HG02973 (cell line): Measurements from ENCODE around the gene GGA3.
"Not testable (repeated sequence)": the region's sequence is repeated elsewhere in the genome, so short reads cannot be mapped to it uniquely, and the experiment has no call there.

Source experiments
- ATAC-seq: cut with Tn5 transposase; IDR thresholded peaks from one replicate; pipeline ENCODE4 v1.9.1; 2021; ENCODE audit warnings: moderate library complexity; ENCODE audit not compliant: unreplicated experiment

The GGA3 gene

DNA sequence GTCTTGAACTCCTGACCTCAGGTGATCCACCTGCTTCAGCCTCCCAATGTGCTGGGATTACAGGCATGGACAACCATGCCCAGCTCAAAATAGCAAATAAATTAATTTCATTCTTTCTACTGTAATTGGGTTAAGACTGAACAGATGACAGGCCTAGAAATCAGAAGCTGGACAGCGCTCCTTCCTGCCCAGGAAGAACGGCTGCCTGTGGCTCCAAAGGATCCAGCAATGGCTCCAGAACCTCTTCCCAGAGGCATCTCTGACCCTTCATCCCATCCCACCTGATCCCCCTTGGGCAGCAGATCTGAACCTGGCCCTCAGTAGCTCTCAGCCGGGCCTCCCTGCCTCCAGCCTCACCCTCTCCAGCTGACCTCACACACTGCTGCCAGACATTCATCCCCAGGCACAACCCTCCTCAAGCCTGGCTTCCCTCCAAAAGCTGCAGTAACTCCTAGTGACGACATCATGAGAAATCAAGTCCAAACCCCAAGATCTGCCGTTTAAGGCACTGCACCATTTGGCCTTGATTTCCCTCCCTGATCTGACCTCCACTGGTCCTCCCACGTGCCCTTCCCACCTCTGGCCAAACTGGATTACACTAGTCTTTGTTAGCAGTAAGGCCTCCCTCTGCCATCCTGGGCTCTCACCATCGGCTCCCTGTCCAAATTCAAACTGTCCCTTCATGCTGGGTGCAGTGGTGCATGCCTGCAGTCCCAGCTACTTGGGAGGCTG, 12.7 kb upstream of the GGA3 start:
- no peak for ATAC-seq

DNA sequence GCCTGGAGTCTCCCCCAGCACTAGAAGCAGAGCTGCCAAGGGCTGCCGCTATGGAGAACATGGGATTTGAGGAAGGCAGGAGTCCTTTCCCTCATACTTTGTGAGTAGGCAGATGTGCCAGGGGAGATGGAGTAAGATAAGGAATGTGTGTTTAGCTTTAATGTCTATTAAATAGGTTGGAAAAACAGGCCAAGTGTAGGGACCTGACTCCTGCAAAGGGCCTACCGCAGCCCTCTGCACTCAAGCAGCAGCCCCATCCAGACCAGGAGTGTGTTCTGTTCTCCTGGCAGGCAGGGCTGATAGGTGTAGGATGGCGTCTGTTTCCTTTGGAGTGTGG, 11.4 kb upstream of the GGA3 start:
- no peak for ATAC-seq

DNA sequence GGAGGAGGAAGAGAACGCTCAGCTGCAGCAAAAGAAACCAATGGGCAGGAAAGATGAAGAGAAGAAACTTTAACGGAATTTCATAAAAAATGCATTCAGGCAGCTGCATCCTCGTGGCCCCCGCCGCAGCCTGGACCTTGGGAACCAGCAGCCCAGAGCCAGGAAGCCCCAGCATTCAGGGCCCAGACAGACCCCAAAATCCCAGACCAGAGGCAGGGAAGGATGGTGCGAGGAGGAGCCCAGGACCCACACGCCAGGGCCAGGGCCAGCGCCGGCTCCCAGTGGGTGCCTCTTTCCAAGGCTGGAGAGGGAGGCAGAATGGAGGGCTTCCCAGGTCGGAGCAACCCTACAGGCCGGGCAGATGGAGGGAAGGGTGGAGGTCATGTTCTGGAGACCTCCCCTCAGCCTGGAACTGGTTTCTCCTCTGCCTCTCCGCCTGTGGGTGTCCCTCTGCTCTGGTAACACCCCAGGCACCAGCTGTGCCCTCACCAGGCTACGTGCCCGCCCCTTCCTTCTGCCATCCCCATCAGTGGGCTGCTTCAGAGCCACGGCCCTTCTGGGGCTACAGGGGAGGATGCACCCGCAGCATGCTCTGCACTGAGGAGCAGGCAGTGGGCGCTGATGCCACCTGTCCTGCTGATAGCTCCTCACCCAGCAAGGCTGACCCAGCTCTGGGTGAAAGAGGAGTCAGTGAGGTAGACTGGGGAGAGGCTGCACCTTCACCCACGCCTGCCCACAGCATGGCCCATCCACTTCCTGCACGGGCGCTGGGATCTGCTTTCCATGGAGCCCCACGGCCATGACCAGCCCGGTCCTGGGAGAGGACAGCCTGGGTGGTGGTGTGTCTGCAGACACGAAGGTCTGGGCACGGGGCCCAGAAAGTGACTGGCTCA, 10.8 kb upstream of the GGA3 start:
- no peak for ATAC-seq

DNA sequence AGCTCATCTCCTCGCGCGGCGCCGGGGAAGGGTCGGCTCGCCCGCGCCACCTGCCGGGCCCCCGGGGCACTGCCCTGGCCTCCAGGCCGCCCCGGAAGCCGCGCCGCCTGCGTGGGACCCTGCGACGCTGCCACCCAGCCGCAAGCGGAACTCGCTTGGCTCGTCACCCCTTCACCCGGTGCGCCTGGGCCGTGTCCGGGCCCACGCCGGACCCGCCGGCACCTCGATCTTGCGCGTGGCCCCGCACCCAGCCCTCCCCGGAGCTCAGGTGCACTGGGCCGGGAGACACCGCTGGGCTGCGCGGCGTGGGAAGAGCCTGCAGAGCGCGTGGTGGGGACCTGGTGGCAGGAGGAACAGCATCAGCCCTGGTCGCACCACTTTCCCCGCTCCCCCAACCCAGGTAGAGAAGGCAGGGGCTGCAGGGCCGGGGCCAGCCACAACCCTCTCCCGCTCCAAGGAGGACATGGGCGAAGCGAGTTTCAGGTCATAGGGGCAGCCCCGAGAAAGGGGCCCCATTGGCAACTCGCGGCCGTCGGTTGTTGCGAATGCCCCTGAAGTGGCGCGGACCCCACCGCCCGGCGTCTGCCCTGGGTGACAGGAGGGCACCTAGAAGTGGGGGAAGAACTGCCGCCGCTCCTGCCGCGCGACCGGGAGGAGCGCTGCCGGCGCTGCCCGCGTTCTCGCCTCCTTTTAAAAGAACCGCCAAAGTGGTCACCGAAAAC, 10.0 kb upstream of the GGA3 start:
- peak; percentile 55 for ATAC-seq

DNA sequence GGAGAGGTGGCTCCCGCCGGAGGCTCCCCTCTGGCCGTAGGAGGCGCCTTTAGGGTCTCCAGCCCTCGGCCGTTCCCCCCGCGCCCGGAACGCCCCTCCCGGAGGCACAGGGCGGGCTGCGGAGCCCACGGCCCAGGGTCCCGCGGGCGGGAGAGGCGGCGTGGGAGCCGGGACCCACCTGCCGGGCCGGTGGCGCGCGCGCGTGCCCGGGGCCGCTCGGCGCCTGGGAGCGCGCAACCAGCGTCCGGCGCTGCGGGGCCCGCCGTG, 9.5 kb upstream of the GGA3 start, which contains the start of gene MIF4GD:
Gene MIF4GD, minus strand, starts transcription at position 266 of the 267 bp plus-strand sequence. CDS start 1,036 bp downstream, outside the sequence.
- ATAC-seq, result no peak

DNA sequence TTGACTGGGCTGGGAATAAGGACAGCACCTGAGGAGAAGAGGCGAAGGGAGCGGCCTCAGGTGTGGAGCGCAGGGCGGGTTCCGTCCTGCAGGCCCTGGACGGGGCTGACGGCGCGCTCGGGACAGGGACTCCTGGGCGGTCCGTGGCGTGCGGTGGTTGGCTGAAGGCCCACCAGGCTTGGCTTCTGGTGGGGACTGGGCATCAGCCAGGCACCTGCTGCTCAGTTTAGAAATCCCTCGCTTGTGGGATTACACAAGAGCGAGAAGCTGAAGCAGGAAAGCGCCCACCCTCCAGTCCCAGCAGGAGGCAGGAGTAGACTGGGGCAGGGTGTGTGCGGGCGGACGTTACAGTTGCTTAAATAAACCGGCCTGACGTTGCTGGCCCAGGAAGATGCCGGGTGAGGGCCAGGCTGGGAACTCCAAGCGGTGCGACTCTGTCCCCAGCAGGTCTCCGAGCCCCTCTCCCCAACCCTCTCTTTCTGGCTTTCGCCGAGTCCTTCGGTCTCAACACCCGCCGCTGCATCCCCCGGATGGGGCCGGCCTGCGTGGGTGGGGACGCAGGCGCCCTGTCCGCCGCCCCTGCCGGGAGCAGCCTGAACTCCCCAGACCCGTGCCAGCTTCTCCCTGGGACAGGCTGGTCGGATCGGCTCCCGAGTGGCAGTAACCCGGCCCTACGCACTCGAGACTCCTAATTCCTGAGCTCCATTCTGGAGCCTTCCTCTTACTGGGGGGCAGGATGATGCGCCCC, 9.0 kb upstream of the GGA3 start:
- peak; percentile 33 for ATAC-seq

DNA sequence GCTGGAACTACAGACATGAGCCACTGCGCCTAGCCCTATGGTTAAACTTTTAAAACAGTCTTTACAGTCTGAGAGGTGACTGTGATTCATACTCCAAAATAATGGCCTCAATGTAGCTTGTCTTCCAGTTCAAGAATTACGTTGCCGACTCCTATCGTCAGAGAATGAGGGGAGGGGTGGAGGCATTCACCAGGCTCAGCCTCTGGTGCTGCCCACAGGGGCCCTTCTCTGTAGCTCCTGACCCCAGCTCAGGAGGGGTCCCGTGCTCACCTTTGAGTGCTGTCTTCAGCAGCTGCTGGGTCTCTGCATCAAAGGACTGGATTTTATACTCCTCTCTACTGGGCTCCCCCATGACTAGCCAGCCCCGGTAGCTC, 8.4 kb upstream of the GGA3 start:
- no peak for ATAC-seq

DNA sequence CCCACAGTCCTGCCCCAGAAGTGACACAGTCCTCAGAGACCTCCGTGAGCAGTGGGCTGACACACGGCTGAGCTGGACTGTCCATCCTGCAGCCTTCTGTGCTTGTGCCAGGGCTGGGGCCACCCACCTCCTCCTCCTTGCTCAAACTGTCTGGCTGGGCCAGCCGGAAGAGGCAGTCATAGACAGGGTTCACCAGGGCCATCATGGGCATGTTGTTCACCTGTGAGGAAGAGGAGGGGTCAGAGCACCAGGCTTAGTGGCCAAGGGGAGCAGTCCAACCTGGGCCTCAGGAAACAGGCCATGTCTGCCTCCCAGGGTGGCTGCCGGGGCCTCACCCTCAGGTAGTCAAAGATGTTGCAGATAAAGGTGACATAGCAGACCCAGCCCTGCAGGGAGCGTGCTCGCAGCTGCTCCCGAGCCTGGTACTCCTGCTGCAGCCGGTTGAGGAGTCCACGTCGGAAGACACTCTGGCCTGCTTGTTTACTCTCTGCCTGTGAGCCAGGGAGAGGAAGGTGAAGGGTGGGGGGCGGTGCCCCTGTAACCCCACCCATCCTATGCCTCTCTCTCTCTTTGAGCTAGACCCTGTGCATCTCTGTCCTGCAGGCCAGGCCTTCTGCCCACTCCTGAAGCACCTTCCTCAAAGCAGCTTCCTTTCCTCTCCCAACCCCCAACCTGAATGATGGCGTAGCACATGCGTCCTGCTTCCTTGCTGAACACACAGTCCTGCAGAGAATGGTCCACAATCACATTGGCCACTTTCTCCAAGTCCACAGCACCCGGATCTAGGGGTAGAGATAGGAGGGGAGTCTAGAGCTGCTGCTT, 6.2 kb upstream of the GGA3 start:
- ATAC-seq, result no peak

DNA sequence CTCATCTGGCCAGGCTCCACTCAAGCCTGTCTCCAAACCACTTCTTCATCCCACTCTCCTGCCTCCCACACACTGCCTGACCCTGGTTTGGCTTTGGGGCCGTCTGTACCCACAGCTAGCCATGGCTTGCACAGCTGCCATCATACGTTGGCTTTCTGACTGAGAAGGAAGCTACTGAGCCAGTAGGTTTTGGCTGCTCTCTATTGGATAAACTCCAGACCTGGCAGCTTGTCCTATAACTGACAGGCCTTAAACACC, 5.7 kb upstream of the GGA3 start:
- no peak for ATAC-seq

DNA sequence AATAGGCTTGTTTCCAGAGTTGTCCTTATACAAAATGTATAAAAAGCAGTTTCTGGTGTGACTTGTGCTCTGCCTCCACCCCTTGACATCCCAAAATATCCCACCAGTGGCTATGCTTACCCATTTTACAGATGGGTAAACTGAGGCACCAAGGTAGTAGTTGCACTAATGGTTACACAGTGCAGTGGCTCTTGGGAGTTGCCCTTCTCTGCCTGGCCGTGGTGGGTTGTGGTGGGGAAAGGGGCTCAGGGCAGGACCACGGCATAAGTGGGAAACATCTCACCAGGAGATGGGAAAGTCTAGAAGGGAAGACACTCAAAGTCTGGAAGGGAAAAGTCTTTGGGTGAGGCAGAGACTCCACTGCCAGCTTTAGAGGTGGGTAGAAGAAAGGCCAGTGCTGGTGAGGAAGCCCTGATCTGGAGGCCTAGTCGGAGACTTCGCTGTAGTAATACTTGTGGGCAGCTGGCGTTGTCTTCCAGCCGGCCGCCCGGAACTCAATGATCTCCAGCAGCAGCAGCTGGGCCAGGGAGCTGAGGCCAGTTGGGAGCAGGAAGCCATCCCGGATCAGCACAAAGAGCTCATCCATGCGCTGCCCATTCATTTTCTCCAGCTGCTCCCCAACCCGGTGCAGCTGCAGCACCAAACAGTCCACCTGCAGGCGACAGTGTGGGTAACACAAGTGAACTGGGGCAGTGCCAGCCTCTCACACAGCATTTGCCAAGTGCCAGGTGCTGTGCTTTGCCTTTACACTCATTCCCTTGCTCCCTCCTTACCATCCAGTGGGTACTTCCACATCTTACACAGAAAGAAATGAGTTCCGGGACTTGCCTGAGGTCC, 5.1 kb upstream of the GGA3 start:
- no peak for ATAC-seq

DNA sequence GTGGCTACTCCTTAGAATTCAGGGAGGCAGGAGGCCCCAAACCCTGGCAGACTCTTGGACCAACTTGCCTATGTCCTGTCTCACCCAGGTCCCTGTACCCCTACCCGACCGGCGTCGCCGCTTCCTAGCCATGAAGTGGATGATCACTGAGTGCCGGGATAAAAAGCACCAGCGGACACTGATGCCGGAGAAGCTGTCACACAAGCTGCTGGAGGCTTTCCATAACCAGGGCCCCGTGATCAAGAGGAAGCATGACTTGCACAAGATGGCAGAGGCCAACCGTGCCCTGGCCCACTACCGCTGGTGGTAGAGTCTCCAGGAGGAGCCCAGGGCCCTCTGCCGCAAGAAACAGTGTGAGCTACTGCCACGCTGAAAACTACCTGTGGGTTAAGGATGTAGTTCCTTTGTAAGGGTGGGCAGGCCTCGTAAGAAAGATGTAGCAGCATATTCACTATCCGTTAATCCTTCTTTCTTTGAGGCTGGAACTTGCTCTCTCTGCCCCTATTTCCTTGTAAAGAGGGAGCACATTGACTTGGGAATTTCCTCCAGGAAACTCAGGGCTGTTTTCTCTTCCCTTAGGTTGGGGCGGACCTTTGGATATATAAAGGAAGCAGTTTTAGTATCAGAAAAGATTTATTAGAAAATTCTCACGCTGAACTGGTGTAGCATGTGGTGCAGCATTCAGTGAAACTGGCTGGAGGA, 4.4 kb upstream of the GGA3 start:
- no peak for ATAC-seq

DNA sequence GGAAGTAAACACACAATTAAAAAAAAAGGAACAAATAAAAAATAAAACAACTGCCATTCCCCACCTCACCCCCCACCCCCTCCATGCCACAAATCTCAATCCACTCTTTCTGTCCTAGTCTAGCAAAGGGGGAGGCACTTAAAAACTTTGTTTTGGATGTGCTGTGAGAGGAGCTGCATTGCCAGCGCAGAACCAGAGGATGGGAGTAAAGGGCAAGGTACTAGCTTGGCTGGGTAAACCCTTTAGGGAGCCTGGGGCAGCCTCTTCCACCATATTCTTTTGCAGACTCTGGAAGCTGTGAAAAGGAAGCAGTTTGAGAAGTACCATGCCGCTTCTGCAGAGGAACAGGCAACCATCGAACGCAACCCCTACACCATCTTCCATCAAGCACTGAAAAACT, 1.6 kb upstream of the GGA3 start:
- ATAC-seq, result no peak

DNA sequence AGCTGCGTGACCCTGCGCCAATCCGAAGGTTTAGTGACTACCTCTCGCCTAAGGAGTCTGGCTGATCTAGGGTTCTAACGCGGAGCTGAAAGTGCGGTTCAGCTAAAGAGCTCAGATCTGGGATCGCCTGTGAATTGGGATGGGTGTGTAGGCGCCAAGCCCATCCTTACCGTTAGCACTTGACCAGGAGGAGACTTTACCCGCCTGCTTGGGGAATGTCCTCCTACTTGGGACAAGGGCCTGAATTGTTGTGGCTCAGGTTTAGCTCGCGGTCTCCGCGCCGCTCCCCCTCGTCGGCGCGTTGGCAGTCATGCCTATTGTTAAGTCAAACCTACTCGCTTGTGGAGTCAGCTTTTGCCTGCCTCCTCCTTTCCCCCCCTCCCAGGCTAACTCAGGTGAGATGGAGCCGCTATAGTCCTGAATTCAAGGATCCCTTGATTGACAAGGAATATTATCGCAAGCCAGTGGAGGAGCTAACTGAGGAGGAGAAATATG, 753 bp upstream of the GGA3 start:
- no peak for ATAC-seq

DNA sequence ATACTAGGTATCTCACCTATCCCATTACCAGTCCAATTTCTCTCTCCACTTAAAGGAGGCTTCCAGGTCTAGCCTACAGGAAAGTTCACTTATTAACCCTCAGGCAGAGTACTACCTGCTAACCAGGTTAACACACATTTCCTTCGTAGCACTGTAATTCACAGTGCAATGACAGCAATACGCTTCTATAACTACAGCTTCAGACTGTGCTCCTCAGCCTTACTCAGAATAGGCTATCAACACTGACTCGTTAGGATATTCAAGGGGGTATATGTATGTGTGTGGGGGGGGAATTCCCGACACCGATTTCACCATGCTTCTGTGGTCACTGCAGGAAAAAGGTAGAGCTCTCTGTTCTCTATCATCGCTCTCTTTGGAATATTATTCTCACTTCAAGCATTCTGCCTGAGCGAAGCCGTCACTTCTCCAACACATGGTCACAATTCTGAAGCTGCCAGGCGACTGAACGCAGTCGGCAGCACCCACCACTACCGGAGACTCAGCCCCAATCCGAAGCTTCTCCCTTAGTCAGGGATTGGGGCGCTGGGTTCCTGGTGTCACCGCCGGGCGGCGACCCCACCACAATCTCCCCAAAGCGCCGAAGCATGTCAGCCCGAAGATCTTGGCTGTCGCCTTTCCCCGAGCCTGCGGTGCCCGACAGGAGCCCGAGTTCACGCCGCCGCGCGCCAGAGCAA, 618 bp downstream of the GGA3 start:
- ATAC-seq, result peak; percentile 26

DNA sequence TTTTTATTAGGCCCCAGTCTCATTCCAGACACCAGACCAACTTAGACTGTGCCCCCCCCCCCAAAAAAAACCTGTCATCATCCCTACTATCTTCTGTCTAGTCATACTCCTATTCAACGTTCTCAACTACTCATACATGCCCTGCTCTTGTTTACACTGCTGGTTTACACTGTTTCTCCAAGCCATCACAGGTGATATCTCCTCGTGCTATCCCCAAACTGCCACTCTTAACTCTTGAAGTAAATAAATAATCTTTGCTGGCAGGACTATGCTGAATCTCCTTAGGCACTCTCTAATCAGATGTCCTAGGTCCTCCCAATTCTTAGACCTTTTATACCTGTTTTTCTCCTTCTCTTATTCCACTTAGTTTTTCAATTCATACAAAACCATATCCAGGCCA, 4.2 kb downstream of the GGA3 start:
- ATAC-seq, result not testable (repeated sequence)

DNA sequence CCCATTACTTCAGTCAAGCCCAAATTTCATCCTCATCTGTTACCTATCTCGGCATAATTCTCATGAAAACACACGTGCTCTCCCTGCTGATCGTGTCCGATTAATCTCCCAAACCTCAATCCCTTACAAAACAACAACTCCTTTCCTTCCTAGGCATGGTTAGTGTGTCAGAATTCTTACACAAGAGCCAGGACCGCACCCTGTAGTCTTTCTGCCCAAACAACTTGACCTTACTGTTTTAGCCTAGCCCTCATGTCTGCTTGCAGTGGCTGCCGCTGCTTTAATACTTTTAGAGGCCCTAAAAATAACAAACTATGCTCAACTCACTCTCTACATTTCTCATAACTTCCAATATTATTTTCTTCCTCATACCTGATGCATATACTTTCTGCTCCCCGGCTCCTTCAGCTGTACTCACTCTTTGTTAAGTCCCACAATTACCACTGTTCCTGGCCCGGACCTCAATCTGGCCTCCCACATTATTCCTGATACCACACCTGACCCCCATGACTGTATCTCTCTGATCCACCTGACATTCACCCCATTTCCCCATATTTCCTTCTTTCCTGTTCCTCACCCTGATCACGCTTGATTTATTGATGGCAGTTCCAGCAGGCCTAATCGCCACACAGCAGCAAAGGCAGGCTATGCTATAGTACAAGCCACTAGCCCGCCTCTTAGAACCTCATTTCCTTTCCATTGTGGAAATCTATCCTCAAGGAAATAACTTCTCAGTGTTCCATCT, 5.3 kb downstream of the GGA3 start:
- ATAC-seq, result not testable (repeated sequence)

DNA sequence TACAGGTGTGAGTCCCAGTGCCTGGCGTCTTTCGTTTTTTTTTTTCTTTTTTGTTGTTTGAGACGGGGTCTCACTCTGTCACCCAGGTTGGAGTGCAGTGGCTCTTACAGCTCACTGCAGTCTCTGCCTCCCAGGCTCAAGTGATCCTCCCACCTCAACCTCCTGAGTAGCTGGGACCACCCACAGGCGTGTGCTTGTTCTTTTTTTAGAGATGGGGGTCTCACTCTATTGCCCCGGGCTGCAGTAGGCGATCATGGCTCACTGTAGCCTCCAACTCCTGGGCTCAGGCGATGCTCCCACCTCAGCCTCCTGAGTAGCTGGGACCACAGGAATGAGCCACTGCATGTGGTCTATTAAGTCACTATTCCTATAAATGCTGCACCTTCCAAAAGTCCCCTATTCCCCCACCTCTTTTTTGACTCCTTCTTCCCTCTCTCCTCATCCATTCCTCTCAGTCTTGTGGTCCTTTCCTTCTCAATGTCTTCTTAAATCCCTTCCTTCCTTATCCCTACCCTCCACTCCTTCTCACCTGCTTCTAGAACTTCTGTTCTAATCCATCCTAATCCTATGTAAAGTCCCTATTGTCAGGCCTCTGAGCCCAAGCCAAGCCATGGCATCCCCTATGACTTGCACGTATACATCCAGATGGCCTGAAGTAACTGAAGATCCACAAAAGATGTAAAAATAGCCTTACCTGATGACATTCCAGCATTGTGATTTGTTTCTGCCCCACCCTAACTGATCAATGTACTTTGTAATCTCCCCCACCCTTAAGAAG, 9.2 kb downstream of the GGA3 start:
- no peak for ATAC-seq
